Neural progenitor cell (in vitro differentiated cells): ENCODE measurements around the gene TIMM8A.

Source experiments
- EZH2 ChIP-seq: fragments of 200-600 bp; sonication (generic); IDR thresholded peaks from 2 replicates; pipeline ENCODE4 v1.6.1; 2017; ENCODE audit warnings: antibody characterized with exemption, mild to moderate bottlenecking, moderate library complexity
- EZH2phosphoT487 ChIP-seq: fragments of 200-600 bp; sonication (generic); IDR thresholded peaks from 2 replicates; pipeline ENCODE4 v1.6.1; 2017; ENCODE audit warnings: antibody characterized with exemption
- TF ChIP-seq, protein P1 (sequence below): fragments of 200-600 bp; sonication (generic); IDR thresholded peaks from 2 replicates; pipeline ENCODE4 v1.5.1; 2017; ENCODE audit warnings: antibody characterized with exemption, mild to moderate bottlenecking

DNA sequence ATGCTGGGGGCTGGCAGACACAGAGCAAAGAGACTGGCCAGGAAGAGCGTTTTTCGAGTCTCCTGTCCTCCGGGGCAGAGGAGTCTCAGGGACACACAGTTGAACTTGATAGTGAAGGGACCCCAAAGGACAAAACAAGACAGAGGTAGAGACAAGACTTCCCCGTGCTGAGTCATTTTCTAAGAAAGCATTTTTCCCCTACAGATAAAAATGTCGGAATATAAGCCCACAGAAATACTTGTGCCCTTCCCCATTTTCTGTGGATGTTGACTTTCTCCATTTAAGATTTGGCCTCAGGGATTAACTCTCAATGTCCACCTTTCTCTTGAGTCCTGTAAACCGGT is 38.0 kb upstream of the TIMM8A start:
- no peak for TF ChIP-seq EZH2
- TF ChIP-seq, protein P1, sequence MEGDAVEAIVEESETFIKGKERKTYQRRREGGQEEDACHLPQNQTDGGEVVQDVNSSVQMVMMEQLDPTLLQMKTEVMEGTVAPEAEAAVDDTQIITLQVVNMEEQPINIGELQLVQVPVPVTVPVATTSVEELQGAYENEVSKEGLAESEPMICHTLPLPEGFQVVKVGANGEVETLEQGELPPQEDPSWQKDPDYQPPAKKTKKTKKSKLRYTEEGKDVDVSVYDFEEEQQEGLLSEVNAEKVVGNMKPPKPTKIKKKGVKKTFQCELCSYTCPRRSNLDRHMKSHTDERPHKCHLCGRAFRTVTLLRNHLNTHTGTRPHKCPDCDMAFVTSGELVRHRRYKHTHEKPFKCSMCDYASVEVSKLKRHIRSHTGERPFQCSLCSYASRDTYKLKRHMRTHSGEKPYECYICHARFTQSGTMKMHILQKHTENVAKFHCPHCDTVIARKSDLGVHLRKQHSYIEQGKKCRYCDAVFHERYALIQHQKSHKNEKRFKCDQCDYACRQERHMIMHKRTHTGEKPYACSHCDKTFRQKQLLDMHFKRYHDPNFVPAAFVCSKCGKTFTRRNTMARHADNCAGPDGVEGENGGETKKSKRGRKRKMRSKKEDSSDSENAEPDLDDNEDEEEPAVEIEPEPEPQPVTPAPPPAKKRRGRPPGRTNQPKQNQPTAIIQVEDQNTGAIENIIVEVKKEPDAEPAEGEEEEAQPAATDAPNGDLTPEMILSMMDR = no peak
- TF ChIP-seq EZH2phosphoT487 = no peak
